BE2C (cell line): ENCODE measurements around the gene COL19A1.

Experiments used
- DNase-seq: peaks from one replicate; pipeline ENCODE4 v3.0.0-alpha.2; 2020
- H3K27me3 ChIP-seq: fragments of 250-450 bp; sonication (Bioruptor Pico); 2 replicates; pipeline ENCODE4 v1.5.1; 2020; ENCODE audit warnings: mild to moderate bottlenecking
- H3K36me3 ChIP-seq: fragments of 250-450 bp; sonication (Bioruptor Pico); 2 replicates; pipeline ENCODE4 v1.5.1; 2020; ENCODE audit warnings: mild to moderate bottlenecking
- H3K4me1 ChIP-seq: fragments of 250-450 bp; sonication (Bioruptor Pico); 2 replicates; pipeline ENCODE4 v1.5.1; 2020
- H3K4me3 ChIP-seq: 2 replicates; pipeline ENCODE4 v1.5.1; 2011; ENCODE audit warnings: low read depth, low read length
- H3K9me3 ChIP-seq: fragments of 250-450 bp; sonication (Bioruptor Pico); 2 replicates; pipeline ENCODE4 v1.5.1; 2020
- CTCF ChIP-seq: IDR thresholded peaks from 2 replicates; pipeline ENCODE4 v1.5.1; 2012; ENCODE audit warnings: mild to moderate bottlenecking, low read depth, low read length

COL19A1 gene

DNA sequence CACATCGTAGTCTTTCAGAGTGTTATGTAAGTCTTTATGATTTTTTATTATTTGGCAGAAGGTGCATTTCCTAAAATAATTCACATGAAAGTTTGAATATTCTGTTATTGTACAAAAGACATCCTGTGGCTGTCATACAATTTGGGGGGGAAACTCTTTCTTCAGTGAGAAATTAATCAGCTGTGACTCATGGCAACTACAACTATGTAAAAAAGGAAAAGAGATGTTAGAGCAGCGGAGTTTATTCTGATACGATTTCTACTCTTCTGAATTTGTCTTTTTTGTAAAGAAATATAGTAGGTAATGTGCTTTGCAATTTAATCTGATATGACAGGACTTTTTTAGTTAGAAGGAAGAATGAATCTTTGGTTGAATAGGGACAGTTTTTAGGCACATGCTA lies 14.2 kb downstream of the COL19A1 start:
- DNase-seq, result no peak
- no peak for TF ChIP-seq CTCF
- Histone ChIP-seq H3K9me3 (no peaks in the 10 kb centered on the region), H3K4me1 (no peaks in the 10 kb centered on the region), H3K4me3 (no peak overlapping the region), H3K36me3 (no peaks in the 10 kb centered on the region), H3K27me3 (no peaks in the 10 kb centered on the region)

- DNase-seq, result no peak
Measured at GRCh38 chr6:69881322-69882151, 15.2 kb downstream of the COL19A1 start.

DNA sequence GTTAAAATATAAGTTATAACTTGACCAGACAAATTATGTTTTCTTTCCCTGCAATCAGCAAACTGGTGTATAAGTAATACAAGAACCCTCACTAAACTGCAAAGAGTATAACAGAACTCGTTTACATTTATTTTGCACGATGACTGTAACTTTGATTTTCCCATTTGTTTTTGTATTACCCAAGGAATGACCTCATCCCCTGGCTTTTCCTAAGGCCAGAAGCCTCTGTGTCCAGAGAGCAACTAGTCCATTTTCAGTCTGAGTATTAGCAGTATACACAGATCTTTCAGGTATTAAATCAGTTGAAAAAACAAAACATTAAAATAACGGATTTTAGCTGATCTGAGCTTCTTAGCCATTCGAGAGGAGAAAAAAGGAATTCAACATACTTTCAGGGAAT lies 17.2 kb downstream of the COL19A1 start:
- H3K27me3 ChIP-seq, result no peaks in the 10 kb centered on the region

More at GRCh38 chr6:69881322-69882151, 15.2 kb downstream of the COL19A1 start:
- TF ChIP-seq CTCF, result no peak
- no peak overlapping the region for H3K4me3 ChIP-seq
- H3K4me1 ChIP-seq, result no peaks in the 10 kb centered on the region
- H3K36me3 ChIP-seq, result no peaks in the 10 kb centered on the region
- no peaks in the 10 kb centered on the region for H3K9me3 ChIP-seq
- H3K27me3 ChIP-seq, result no peaks in the 10 kb centered on the region

GRCh38 chr6:69884231-69884630 lies 17.9 kb downstream of the COL19A1 start:
- H3K27me3 ChIP-seq, result no peaks in the 10 kb centered on the region
- H3K4me1 ChIP-seq, result no peaks in the 10 kb centered on the region
- DNase-seq, result no peak
- H3K9me3 ChIP-seq, result no peaks in the 10 kb centered on the region
- H3K36me3 ChIP-seq, result no peaks in the 10 kb centered on the region
- no peak for TF ChIP-seq CTCF
- no peak overlapping the region for H3K4me3 ChIP-seq

More for the DNA sequence above, 17.2 kb downstream of the COL19A1 start:
- TF ChIP-seq CTCF, result no peak
- Histone ChIP-seq H3K4me3 (no peak overlapping the region), H3K36me3 (no peaks in the 10 kb centered on the region), H3K4me1 (no peaks in the 10 kb centered on the region), H3K9me3 (no peaks in the 10 kb centered on the region)
- no peak for DNase-seq

- no peak for TF ChIP-seq CTCF
- H3K9me3 ChIP-seq, result no peaks in the 10 kb centered on the region
- no peaks in the 10 kb centered on the region for H3K4me1 ChIP-seq
- no peak overlapping the region for H3K4me3 ChIP-seq
- H3K36me3 ChIP-seq, result no peaks in the 10 kb centered on the region
- no peaks in the 10 kb centered on the region for H3K27me3 ChIP-seq
- DNase-seq, result no peak
Measured at GRCh38 chr6:69887026-69887425, 20.7 kb downstream of the COL19A1 start.

DNA sequence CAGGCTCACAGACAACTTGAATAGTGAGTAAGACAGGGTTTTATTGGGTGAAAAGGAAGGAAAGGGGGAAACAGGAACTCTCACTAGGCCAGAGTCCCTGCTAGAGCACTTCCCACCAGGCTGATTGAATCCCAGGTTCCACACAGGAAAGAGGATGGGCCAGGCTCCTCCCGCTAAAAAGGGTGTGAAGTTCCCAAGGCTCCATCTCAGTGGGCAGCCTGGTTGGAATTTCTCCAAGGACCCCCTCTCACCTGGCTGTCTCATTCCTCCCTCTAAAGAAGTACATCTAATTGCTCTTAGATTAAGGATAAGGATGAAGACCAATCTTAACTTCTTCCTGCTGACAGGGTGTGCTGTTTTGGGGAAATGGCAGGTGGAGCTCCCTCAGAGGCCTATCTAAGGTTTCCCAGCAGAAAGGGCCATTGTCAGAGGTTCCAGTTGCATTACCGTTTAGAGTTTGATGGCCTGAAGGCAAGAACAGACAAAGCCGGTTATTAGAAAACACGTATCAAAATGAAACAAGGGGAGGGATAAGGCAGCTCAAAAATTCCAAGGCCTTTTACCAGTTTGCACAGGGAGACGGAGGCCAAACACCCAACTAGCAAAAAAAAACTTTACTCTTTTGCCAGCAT lies 21.5 kb downstream of the COL19A1 start:
- no peak for TF ChIP-seq CTCF
- no peak for DNase-seq
- no peaks in the 10 kb centered on the region for H3K36me3 ChIP-seq

More for the DNA sequence above, 21.5 kb downstream of the COL19A1 start:
- Histone ChIP-seq H3K4me1 (no peaks in the 10 kb centered on the region; the same call in 1 of the 2 replicates), H3K27me3 (no peaks in the 10 kb centered on the region), H3K4me3 (no peak overlapping the region), H3K9me3 (no peaks in the 10 kb centered on the region)
